GM23338 (cell line): ENCODE measurements around the gene PRDM11. TPM values are rescaled to one million over a fixed set of nuclear protein-coding genes. Genes with fewer than 3 reads are reported as not detected.

Source experiments
- ETS1 ChIP-seq: IDR thresholded peaks from 2 replicates; pipeline ENCODE4 v1.6.1; 2016; ENCODE audit warnings: antibody characterized with exemption
- EZH2phosphoT487 ChIP-seq: fragments of 200-600 bp; sonication (generic); IDR thresholded peaks from one replicate; pipeline ENCODE4 v1.8.1; 2018; ENCODE audit warnings: antibody characterized with exemption; ENCODE audit not compliant: unreplicated experiment
- NANOG ChIP-seq: IDR thresholded peaks from 2 replicates; pipeline ENCODE4 v1.6.1; 2016; ENCODE audit warnings: antibody characterized with exemption, borderline replicate concordance
- POLR2AphosphoS5 ChIP-seq: IDR thresholded peaks from 2 replicates; pipeline ENCODE4 v1.6.1; 2016; ENCODE audit warnings: antibody characterized with exemption, low read depth
- REST ChIP-seq: IDR thresholded peaks from one replicate; pipeline ENCODE4 v1.6.1; 2018; ENCODE audit warnings: antibody characterized with exemption; ENCODE audit not compliant: unreplicated experiment
- STAT1 ChIP-seq: IDR thresholded peaks from one replicate; pipeline ENCODE4 v1.6.1; 2016; ENCODE audit warnings: antibody characterized with exemption; ENCODE audit not compliant: unreplicated experiment
- ZNF114 ChIP-seq: fragments of 250-450 bp; sonication (Bioruptor Pico); IDR thresholded peaks from 2 replicates; pipeline ENCODE4 v1.5.0; 2020; ENCODE audit warnings: mild to moderate bottlenecking, moderate library complexity
- polyA plus RNA-seq: library from polyadenylated mRNA; unstranded; fragments of >200 nt; fragmentation: Nextera tagmentation; extraction: Ambion mirVana; gene quantifications from 2 replicates; pipeline ENCODE4 v1.2.1, GENCODE V29; 2016
- total RNA-seq: library from RNA; depleted of rRNA; stranded (reverse); fragments of >200 nt; shearing (Covaris generic); gene quantifications from 2 replicates; pipeline ENCODE4 v1.2.3, GENCODE V29; 2014
- TF ChIP-seq, protein P1 (sequence below): fragments of 250-450 bp; sonication (Bioruptor Pico); IDR thresholded peaks from 2 replicates; pipeline ENCODE4 v1.5.0; 2020; ENCODE audit warnings: mild to moderate bottlenecking, moderate library complexity
- TF ChIP-seq, protein P2 (sequence below), 2 experiments: fragments of 200-600 bp in 1 of 2; sonication (generic) in 1 of 2; conservative IDR thresholded peaks; 2 replicates each; pipeline versions ENCODE4 v1.5.1 to v1.6.1; 2016 to 2017; ENCODE audit warnings: antibody characterized with exemption in 2 of 2, low read depth in 2 of 2, mild to moderate bottlenecking in 2 of 2, moderate library complexity in 1 of 2

PRDM11 gene
- total and polyA plus RNA-seq, 2 experiments from 2014 or later = 0.97 to 10.4 TPM

- TF ChIP-seq, protein P1, sequence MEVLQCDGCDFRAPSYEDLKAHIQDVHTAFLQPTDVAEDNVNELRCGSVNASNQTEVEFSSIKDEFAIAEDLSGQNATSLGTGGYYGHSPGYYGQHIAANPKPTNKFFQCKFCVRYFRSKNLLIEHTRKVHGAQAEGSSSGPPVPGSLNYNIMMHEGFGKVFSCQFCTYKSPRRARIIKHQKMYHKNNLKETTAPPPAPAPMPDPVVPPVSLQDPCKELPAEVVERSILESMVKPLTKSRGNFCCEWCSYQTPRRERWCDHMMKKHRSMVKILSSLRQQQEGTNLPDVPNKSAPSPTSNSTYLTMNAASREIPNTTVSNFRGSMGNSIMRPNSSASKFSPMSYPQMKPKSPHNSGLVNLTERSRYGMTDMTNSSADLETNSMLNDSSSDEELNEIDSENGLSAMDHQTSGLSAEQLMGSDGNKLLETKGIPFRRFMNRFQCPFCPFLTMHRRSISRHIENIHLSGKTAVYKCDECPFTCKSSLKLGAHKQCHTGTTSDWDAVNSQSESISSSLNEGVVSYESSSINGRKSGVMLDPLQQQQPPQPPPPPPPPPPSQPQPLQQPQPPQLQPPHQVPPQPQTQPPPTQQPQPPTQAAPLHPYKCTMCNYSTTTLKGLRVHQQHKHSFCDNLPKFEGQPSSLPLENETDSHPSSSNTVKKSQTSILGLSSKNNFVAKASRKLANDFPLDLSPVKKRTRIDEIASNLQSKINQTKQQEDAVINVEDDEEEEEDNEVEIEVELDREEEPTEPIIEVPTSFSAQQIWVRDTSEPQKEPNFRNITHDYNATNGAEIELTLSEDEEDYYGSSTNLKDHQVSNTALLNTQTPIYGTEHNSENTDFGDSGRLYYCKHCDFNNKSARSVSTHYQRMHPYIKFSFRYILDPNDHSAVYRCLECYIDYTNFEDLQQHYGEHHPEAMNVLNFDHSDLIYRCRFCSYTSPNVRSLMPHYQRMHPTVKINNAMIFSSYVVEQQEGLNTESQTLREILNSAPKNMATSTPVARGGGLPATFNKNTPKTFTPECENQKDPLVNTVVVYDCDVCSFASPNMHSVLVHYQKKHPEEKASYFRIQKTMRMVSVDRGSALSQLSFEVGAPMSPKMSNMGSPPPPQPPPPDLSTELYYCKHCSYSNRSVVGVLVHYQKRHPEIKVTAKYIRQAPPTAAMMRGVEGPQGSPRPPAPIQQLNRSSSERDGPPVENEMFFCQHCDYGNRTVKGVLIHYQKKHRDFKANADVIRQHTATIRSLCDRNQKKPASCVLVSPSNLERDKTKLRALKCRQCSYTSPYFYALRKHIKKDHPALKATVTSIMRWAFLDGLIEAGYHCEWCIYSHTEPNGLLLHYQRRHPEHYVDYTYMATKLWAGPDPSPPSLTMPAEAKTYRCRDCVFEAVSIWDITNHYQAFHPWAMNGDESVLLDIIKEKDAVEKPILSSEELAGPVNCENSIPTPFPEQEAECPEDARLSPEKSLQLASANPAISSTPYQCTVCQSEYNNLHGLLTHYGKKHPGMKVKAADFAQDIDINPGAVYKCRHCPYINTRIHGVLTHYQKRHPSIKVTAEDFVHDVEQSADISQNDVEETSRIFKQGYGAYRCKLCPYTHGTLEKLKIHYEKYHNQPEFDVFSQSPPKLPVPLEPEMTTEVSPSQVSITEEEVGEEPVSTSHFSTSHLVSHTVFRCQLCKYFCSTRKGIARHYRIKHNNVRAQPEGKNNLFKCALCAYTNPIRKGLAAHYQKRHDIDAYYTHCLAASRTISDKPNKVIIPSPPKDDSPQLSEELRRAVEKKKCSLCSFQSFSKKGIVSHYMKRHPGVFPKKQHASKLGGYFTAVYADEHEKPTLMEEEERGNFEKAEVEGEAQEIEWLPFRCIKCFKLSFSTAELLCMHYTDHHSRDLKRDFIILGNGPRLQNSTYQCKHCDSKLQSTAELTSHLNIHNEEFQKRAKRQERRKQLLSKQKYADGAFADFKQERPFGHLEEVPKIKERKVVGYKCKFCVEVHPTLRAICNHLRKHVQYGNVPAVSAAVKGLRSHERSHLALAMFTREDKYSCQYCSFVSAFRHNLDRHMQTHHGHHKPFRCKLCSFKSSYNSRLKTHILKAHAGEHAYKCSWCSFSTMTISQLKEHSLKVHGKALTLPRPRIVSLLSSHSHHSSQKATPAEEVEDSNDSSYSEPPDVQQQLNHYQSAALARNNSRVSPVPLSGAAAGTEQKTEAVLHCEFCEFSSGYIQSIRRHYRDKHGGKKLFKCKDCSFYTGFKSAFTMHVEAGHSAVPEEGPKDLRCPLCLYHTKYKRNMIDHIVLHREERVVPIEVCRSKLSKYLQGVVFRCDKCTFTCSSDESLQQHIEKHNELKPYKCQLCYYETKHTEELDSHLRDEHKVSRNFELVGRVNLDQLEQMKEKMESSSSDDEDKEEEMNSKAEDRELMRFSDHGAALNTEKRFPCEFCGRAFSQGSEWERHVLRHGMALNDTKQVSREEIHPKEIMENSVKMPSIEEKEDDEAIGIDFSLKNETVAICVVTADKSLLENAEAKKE (CRISPR knock-in tag) = no peak
- TF ChIP-seq POLR2AphosphoS5 = no peak
- TF ChIP-seq ZNF114 (CRISPR knock-in tag) = no peak
- TF ChIP-seq, protein P2, sequence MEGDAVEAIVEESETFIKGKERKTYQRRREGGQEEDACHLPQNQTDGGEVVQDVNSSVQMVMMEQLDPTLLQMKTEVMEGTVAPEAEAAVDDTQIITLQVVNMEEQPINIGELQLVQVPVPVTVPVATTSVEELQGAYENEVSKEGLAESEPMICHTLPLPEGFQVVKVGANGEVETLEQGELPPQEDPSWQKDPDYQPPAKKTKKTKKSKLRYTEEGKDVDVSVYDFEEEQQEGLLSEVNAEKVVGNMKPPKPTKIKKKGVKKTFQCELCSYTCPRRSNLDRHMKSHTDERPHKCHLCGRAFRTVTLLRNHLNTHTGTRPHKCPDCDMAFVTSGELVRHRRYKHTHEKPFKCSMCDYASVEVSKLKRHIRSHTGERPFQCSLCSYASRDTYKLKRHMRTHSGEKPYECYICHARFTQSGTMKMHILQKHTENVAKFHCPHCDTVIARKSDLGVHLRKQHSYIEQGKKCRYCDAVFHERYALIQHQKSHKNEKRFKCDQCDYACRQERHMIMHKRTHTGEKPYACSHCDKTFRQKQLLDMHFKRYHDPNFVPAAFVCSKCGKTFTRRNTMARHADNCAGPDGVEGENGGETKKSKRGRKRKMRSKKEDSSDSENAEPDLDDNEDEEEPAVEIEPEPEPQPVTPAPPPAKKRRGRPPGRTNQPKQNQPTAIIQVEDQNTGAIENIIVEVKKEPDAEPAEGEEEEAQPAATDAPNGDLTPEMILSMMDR (conservative IDR thresholded peaks at IDR 0.05; ENCODE audit: low read depth in 2 of 2) = no peak
- TF ChIP-seq ETS1 = no peak
- TF ChIP-seq REST = no peak
- no peak for TF ChIP-seq NANOG
- no peak for TF ChIP-seq EZH2phosphoT487
- TF ChIP-seq STAT1 = no peak
Observed at GRCh38 chr11:45162064-45162375, 15.6 kb downstream of the PRDM11 start (continued).
